HPDE6-E6E7 (cell line): ENCODE data around the gene FANCC.

Experiments
- DNase-seq: peaks from one replicate; pipeline ENCODE4 v3.0.0; 2011; ENCODE audit warnings: missing footprints; ENCODE audit errors: extremely low spot score

Gene FANCC

DNA sequence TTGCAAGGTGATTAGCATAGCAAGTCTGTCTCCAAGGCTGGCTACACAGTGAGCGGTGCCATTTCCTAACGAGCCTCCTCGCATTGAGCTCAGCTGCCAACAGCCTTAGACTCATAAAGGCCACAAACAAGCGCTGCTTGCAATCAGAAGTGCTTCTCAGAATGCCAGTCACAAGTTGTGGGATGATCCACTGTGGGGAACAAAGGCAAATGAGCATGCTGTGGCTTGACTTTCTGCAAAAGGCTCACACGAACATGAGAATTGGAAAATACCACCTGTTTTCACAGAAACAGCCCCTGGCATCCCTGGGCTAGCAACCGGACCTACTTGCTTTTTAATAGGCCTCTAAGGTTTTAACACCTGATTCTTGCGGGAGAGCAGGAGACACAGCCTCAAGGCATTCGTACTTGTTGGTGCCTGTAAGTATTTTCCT lies 215.5 kb downstream of the FANCC start:
- peak; percentile 74 for DNase-seq

DNA sequence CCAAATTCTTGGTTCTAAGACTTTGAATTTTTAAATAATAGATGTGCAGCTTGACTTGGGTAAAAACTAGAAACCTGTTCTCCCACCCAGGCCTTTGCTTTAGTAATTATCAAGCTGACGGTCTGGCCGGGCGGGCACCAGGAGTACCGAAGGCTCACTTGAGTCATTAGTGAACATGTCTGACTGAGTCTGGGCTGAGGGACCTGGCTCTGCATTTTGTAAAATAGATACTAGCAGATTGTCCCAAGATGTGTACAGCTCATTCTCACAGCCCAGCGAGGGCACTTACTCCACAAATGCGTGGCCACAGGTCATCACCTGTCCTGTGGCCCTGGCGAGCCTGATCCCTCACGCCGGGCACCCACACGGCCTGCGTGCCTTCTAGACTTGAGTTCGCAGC lies 216.2 kb downstream of the FANCC start:
- no peak for DNase-seq

GRCh38 chr9:95100071-95100627 lies 217.4 kb downstream of the FANCC start:
- no peak for DNase-seq

DNA sequence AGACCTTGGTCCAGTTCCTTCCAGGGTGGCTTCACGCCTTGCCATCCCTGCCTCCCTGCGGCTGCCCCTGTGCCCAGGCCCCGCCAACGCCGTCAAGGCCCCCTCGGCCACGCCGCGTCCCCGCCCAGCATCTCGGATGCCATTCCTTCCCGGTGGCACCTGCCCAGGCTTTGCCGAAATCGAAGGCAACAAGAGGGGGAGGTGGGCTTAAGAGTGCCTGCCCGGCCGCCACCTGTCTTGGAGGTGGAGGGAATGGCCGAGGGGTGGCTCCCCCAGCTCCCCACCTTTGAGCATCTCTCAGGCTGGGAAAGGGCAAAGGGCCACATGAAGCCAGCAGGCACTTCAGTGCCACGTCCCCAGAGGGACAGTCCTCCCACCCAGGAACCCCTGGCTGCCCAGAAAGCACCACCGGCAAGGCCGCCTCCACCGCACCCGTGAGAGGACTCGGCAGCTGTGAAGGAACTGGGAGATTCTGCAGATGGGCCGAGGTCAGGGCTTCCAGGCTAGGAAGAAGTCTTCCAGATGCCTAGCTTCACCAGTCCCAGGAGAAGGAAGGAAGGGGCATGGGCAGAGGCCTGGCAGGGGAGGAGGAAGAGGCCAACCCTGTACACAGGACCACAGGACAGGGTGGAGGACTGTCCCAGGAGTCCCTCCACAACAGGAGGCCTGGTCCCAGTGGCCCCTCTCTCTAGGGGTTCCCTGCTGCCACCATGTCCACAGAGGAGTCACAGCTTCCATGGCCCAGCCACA lies 218.0 kb downstream of the FANCC start:
- DNase-seq = no peak

DNA sequence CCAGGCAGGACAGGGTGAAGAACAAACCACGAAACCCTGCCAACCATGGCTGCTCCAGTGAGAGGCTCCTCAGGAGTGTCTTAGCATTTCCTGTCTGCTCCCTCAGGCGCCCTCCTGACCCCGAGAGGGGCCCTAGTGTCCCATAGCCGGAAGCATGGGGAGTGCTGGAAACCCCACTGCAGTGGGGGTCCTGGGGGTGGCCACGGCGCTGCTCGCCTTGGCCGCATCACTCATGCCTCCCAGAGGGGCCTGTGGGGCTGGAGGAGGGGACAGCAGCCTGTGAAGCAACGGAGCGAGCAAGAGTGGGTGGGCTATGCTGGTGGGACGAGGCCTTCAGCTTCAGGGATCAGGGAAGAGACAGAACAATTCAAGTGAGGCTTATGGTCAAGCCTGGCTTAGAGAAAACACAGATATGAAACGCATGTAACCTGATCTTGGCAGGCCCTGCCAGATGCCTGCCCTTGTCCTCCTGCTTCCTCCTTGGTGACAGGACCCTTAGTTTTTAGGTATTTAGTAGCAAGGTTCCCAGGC lies 219.1 kb downstream of the FANCC start:
- DNase-seq = no peak

GRCh38 chr9:95097279-95097678 lies 220.2 kb downstream of the FANCC start:
- no peak for DNase-seq

DNA sequence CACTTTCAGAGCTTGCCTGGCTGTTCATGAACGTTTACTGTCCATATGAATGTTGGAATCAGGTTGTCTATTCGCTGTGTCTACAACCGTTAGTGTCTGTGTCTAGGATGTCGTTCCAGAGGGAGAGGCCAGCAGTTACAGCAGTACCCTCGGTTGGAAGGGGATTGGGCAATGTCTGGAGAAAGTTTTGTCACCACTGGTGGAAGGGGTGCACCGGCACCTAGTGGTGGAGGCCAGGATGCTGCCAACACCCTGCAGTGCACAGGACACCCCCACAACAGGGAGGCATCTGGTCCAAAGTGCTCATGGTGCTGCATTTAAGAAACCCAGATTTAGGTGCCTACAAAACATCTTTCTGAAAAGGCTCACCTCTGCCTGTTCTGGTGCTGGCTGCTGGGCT lies 220.7 kb downstream of the FANCC start:
- DNase-seq = no peak

DNA sequence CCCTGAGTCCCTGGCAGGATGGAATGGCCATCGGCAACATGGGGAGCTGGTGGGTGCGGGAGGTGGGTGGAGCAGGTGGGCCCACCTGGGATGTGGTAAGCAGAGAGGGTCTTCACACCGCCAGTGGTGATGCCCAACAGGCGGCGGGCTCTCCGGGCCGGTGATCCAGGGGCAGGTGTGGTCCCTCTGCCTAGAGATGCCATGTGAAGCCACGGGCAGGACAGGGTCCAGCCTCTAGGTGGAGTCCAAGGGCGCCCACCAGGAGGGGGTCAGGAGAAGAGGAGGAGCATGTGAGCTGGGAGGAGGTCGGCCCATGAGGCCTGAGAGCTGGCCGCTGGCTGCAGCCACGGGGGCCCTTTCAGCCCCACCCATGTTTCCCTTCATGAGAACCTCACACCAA lies 221.1 kb downstream of the FANCC start:
- DNase-seq = no peak

- no peak for DNase-seq
Observed at GRCh38 chr9:95095641-95096355, 221.7 kb downstream of the FANCC start.

GRCh38 chr9:95094002-95094401 lies 223.5 kb downstream of the FANCC start:
- DNase-seq = no peak

GRCh38 chr9:95093586-95093985 lies 223.9 kb downstream of the FANCC start:
- DNase-seq = no peak

- DNase-seq = peak; percentile 71
Observed at GRCh38 chr9:95092262-95093072, 225.0 kb downstream of the FANCC start.

DNA sequence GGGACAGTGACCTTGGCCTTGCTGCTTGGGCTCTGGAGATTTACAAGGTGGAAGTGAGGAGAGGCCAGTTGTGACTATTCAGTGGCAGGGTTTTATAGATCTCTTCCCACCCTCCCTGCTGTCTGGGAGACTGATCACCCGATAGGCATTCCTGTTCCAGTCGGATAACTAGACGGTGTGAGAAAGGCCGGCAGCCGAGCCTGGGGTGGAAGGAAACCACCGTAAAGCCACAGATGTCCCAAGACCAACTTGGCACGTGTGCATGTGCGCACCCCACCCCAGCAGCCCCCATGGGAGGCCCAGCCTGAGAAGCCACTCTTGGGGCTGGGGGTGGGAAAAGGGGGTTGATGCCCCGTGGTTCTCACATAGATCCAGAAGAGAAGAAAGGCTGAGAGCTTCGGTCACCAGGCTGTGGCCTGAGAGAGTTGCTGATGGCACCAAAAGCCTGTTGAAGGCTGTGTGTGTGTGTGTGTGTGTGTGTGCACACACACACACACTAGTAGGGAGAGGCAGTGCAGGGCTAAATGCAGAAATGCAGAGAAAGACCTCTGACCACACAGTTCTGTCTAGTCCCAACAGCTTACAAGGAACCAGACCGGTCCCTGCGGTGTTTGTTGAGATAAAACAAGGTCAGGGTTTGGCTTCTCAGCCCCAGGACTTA lies 225.8 kb downstream of the FANCC start:
- peak; percentile 35 for DNase-seq

- DNase-seq = no peak
Observed at GRCh38 chr9:95090871-95091577, 226.5 kb downstream of the FANCC start.

- DNase-seq = no peak
Observed at GRCh38 chr9:95090023-95090791, 227.3 kb downstream of the FANCC start.

DNA sequence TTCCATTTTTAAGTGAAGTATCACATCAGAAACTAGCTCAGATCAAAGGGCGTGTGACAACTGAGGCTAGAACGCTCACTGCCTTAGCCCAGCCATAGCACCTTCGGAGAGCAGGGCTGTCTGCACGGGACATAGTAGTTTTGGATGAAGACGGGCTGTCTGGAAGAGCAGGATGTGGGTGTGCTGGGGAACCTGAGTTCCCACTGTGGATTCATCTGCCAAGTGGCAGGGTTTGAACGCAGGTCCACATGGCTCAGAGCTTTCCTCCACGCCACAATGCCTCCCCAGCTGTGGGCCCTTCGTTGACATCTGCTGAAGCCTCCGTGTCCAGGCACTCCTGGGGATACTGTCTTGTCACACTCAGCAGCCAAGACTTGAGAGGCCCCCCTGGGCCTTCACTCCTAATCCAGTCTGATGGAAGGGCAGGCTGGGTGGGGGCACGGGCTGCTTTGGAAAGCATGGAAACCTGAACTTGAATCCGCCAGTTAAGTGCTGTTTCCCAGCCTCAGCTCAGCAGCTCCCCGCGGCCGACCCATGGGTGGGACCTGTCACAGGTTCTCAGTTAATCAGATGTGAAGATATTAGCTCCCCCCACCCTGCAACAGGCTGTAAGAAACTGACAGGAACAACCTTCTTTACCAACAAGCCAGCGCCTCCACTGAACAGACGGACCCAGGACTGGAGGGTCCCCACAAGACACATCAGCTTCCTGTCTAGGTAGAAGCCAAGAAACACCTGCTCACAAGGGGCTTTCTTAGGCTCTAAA lies 228.1 kb downstream of the FANCC start:
- no peak for DNase-seq

GRCh38 chr9:95088421-95089161 lies 228.9 kb downstream of the FANCC start:
- DNase-seq = no peak

DNA sequence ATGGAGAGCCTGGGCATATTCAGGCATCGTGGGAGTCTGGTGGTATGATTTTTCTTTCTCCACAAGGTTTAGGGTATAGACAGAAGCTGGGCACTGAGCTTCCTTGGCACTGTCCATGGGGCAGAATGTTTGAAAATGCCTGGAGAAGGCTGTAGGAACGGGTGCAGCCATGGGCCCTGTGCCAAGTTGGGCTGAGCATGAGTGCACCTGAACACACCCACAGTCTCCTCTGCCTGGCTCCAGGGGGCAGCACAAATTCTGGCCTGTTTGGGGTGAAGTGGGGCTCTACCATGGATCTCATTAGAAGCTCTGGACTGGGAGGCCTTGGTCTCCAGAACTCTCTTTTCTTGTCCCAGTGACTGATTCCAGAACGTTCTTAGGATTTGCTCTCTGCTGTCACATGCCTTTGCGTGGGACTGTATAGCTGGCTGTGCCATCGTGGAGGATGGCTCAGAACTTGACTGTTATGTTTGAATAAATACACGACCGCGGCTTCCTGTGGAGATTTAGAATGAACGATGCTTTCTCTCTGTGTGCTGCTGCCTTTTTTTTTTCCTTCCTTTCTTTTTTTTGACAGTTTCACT lies 229.8 kb downstream of the FANCC start:
- peak; percentile 23 for DNase-seq
